ENCODE results near the gene TTYH1.
A peak's percentile ranks its signal among the peaks of the same experiment; 100 is the strongest.
"Not testable (repeated sequence)": the region's sequence is repeated elsewhere in the genome, so short reads cannot be mapped to it uniquely, and the experiment has no call there.

Gene TTYH1

DNA sequence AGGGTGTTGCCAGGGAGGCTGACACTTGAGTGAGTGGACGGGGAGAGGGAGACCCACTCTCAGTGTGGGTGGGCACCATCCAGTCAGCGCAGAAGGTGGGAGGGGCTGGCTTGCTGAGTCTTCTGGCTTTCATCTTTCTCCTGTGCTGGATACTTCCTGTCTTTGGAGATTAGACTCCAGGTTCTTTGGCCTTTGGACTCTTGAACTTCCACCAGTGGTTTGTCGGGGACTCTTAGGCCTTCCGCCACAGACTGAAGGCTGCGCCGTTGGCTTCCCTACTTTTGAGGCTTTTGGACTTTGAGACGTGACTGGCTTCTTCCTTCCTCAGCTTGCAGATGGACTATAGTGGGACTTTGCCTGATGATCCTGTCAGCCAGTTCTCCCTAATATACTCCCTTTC is 29.5 kb downstream of the TTYH1 start:
- no peak for DNase-seq

DNA sequence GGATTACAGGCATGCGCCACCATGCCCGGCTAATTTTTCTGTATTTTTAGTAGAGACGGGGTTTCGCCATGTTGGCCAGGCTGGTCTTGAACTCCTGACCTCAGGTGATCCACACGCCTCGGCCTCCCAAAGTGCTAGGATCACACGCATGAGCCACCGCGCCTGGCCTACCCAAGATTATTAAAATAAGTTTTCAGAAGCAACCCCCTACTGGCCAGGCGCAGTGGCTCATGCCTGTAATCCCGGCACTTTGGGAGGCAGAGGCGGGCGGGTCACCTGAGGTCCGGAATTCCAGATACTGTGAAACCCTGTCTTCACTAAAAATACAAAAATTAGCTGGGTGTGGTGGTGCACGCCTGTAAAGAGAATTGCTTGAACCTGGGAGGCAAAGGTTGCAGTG is 31.1 kb downstream of the TTYH1 start:
- DNase-seq: not testable (repeated sequence)

DNA sequence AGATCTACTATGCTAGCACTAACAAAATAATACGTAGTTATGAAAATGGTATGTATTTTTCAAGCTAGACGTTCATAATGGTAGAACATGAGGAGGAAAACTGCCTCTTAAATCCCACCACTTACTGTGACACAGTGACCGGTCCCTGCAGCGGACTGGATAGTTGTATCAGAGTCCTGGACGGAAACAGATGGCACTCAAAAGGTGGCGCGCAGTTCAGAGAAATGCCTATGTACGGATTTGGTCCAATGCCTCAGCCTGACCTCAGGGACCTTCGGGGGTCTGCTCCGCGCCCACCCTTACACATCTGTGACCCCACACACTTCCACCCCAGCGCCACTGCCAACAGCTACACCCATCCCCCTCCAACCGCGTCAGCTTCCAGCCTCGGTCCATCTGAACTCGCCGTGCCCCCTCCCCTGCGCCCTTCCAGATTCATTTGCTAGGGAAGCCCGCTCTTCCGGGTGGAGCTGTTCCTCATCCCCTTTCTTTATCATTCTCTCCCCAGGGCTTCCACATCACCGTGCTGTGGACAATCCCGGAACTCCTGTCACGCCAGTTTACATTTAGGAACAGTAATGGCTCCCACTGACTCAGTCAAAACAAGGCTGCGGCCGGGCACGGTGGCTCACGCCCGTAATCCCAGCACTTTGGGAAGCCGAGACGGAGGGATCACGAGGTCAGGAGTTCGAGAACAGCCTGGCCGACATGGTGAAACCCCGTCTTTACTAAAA is 32.9 kb downstream of the TTYH1 start:
- peak in 1 of 5 experiments; percentile 42 for DNase-seq

DNA sequence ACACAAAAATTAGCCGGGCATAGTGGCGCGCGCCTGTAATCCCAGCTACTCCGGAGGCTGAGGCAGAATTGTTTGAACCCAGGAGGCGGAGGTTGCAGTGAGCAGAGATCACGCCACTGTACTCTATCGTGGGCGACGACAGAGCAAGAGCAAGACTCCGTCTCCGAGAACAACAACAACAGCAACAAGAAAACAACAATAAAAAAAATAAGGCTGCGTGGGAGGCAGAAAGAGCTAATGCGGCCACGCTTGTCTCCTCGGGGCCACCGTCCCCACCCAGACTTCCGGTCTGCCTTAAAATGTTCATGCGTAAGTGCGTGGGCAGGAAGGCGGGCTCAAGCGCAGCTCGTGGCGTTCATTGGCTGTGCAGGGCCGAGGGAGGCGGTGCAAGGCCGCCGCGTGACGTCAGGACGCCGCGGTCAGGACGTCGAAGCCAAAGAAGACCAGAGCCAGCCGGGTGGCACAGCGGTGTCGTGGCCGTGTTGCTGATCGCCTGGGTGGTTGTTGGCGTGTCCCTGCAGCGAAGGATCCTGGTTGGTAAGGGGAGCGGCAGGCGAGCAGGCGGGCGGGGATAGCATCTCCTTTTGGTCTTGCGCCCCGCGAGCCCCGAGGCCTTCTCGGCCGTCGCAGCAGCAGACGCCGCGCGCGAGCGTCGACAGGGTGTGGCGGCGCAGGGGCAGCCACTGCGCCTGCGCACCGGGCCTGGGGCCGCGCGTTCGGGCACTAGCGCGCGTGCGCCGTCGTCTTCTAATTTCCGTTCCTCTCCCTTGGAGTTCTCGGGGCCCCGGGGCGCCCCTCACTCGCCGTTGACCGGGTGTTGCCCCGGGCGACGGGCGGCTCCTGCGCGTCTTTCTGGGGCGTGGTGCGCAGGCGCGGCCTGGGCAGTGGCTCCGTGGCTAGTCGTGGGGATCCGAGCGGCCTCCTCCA is 33.8 kb downstream of the TTYH1 start, which contains the start of gene LENG8:
Gene LENG8 (plus strand): TSS at position 426 of the 927 bp plus-strand sequence. CDS start 2,146 bp downstream, outside the sequence.
- peak; percentile 92 to 99 (median 97) for DNase-seq

DNA sequence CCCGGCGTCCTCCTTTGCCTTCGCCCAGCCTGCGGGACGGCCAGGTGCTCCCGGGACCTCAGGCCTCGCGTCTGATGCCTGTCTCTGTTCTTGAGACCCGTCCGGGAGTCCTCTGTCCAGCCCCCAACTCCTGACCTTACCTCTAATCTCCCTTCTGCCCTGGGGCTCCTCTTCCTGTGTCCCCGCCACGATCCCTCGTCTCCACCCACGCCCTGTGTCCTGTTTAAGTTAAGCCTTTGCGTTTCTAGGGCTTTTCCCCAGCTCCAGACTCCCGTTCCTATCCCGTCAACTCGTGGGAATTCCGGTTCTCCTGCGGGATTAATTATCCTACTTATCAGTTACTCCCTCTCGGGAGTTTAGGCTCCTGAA is 34.4 kb downstream of the TTYH1 start:
- DNase-seq: no peak

DNA sequence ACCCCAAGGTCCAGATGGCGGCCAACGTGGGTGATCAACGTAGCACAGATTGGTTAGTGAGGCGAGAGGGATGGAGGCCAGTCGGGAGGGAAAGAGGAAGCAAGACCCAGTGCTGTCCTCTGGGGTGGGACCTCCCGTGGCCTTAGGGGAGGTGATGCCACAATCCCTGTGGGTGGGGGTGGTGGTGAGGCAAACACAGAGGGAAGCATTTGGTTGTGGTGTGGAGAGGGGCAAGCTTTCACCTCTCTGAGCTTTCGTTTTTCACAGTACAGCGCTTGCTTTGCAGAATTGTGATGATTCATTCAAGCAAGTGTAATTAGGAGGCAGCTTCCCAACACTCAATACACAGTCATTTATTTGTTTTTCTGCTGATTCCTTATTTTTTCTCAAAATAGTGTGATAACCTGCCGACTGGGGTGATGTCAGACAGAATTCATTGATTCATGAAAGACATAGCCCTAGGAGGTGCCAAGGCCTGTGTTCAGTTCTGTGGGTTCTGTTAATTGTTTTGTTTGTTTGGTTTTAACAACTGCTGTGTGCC is 36.1 kb downstream of the TTYH1 start:
- DNase-seq: no peak

DNA sequence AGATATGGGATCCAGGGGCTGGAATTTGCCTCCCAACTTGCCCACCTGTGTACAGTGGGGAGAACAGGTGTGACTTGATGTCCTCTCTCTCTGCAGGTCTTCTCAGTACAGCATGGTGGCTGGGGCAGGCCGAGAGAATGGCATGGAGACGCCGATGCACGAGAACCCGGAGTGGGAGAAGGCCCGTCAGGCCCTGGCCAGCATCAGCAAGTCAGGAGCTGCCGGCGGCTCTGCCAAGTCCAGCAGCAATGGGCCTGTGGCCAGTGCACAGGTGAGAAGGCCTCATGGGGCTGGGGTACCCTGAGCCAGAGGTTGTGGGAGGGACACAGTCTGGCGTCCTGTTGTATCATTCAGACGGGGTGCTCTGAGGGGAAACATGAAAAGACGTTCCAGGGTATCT is 36.7 kb downstream of the TTYH1 start:
- DNase-seq: no peak

DNA sequence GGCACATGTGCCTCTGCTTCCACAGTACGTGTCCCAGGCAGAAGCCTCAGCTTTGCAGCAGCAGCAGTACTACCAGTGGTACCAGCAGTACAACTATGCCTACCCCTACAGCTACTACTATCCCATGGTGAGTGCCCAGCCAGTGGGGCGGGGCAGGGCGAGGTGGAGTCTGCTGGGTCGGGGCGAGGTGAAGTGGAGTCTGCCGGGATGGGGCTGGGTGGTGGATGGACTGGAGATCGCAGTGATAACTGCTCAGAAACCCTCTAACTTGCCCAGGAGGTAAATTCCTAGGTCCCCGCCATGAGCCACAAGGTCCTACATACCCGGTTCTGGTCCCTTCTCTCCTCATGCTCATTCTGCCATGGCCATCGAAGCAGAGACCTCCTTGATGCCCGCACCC is 37.4 kb downstream of the TTYH1 start:
- DNase-seq: no peak

DNA sequence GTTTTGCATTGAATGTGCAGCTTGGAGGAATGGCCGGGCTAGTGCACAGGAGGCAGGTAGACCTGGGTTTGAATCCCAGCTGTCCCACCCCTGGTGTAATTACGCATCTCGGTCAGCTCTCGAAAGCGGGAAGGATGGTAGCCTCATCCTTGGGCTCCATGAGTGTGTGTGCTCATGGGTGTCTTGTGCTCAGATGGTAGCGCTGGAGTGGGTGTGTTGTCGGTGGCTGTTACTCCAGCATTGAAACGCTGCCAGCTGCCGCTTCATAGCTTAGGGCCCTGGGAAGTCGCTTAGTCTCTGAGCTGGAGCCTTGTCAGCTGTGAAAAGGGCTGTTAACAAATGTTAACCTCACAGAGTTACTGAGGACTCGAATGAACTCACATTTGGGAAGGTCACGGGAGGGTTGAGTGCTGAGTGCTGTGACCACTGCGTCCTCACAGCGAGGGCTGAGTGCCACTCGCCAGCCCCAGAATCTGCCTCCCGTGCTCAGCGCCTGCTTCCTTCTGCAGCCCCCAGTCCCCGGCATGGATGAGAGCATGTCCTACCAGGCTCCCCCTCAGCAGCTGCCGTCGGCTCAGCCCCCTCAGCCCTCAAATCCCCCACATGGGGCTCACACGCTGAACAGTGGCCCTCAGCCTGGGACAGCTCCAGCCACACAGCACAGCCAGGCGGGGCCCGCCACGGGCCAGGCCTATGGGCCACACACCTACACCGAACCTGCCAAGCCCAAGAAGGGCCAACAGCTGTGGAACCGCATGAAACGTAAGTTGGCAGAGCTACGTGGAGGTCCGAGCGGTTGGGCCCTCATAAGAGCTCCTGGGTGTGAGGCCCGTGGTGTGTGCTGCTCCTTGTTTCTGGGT is 38.9 kb downstream of the TTYH1 start:
- DNase-seq: no peak

DNA sequence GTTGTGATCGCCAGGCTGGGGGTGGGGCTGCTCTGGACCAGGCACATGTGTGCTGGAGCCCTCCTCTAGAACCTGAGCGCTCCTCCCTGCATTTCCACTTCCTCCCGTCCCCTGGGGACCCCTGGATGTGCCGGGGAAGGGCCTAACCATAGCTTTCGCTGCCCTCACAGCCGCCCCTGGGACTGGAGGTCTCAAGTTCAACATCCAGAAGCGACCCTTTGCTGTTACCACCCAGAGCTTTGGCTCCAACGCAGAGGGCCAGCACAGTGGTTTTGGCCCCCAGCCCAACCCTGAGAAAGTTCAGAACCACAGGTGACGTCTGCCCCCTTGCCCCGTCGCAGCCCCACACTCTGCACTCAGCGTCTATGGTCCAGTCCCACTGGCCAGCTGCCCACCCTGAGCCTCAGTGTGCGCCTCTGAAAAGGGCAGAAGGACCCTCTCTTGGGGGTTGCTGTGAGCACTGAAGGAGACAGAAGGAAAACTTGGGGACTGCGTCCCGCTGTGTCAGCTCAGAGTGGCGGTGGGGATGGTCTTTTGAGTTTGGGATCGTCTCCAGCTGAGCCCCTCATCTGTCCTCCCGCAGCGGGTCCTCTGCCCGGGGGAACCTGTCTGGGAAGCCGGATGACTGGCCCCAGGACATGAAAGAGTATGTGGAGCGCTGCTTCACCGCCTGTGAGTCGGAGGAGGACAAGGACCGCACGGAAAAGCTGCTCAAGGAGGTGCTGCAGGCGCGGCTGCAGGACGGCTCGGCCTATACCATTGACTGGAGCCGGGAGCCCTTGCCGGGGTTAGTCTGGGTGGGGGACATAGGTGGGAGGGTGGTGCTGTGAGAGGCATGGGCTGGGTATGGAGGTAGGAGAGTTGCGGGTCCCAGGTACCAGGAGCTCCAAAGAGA is 39.8 kb downstream of the TTYH1 start:
- DNase-seq: no peak

DNA sequence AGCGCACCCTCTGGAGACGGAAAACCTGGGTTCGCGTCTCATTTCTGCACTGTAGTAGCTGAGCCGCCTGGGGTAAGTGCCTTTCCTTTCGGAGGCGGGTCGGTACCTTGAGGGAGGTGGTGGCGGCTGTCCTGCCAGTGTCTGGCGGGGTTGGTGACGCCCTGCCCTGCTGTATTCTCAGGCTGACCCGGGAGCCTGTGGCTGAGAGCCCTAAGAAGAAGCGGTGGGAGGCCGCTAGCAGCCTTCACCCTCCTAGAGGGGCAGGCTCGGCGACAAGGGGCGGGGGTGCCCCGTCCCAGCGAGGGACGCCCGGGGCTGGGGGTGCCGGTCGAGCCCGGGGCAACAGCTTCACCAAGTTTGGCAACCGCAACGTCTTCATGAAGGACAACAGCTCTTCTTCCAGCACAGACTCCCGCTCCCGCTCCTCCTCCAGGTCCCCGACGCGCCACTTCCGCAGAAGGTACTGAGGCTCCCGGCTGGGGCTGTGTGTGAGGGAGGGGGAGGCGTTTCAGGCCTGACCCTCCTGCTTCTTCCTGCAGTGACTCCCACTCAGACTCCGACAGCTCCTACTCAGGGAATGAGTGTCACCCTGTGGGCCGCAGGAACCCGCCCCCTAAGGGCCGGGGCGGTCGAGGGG is 40.6 kb downstream of the TTYH1 start:
- DNase-seq: no peak

DNA sequence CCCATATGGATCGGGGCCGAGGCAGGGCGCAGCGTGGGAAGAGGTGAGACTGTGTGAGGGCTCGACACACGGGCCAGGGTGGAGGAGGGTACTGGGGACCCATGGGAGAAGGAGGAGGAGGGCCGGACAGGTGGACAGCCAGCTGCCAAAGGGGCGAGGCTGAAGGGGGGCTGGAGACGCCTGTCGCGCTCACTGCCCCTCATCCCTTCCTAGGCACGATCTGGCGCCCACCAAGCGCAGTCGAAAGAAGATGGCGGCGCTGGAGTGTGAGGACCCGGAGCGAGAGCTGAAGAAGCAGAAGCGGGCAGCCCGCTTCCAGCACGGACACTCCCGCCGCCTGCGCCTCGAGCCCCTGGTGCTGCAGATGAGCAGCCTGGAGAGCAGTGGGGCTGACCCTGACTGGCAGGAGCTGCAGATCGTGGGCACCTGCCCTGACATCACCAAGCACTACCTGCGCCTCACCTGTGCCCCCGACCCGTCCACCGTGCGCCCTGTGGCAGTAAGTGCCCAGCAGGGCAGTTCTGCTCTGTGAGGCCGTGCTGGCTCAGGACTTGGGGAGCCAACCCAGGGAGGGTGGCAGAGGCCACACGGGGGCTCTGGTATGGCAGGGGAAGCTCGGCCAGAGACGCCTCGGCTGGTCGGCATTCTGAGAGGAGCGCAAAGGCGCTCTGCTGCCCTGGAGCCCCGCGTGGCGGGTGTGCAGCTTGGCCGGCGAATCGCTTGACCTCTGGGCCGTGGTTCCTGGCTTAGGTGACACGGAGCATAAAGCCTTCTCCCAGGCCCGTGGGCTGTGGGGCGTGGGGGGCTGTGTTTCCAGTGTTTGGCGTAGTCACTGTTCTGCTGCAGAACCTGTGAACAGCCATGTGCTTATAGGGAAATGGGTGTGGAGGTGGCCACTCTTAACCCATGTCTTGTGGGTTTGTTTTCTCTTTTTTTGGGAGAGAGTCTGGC is 41.4 kb downstream of the TTYH1 start:
- no peak for DNase-seq

DNA sequence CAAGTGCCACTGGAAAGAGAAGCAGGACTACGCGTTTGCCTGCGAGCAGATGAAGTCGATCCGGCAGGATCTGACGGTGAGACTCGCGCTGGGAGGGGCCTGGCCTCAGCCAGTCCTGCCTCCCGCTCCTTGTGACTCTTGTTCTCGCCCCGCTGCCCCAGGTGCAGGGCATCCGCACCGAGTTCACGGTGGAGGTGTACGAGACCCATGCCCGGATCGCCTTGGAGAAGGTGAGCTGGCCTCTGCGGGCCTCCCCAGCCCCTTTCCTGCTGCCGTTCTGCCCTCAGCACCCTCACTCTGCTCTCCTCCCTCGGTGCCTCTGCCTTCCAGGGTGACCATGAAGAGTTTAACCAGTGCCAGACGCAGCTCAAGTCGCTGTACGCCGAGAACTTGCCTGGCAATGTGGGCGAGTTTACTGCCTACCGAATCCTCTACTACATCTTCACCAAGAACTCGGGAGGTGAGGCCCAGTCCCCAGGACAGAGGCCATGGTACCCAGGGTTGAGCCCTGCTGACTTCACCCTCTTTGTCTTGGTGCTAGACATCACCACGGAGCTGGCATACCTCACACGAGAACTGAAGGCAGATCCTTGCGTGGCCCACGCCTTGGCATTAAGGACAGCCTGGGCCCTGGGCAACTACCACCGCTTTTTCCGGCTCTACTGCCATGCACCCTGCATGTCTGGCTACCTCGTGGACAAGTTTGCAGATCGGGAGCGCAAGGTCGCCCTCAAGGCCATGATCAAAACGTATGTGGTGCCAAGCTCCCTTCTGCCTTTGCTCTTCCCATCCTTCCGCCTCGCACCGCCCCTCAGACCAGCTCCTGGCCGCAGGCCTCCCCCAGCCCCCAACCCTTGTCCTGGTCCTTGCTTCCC is 42.7 kb downstream of the TTYH1 start:
- DNase-seq: no peak

DNA sequence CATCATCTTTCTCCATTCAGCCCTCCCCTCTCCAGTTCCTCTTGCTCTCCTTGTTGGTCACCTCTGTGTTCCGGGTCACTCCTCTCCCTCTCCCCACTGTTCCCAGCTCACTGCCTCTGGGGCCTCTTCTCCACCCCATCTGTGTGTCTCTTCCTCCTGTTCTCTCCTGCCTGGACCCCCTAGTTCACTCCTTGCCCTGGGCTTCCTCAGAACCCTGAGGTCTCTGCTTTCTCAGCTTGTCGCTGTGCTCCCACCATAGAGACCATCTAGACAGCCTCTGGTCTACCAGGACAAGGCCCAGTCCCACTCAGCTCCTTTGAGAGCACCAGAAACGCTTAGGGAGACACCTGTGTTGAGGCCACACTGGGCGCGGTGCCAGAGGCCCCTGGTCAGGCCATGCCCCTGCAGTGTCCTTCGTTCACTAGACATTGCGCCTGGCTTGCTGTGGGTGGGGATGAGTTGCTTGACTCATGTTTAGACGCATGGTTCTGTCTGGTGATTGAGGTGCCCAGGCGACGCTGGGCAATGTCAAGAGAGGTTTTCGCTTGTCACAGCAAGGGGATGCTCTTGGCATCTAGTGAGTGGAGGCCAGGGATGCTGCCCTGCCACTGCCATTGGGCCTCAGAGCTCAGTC is 43.5 kb downstream of the TTYH1 start:
- DNase-seq: no peak

DNA sequence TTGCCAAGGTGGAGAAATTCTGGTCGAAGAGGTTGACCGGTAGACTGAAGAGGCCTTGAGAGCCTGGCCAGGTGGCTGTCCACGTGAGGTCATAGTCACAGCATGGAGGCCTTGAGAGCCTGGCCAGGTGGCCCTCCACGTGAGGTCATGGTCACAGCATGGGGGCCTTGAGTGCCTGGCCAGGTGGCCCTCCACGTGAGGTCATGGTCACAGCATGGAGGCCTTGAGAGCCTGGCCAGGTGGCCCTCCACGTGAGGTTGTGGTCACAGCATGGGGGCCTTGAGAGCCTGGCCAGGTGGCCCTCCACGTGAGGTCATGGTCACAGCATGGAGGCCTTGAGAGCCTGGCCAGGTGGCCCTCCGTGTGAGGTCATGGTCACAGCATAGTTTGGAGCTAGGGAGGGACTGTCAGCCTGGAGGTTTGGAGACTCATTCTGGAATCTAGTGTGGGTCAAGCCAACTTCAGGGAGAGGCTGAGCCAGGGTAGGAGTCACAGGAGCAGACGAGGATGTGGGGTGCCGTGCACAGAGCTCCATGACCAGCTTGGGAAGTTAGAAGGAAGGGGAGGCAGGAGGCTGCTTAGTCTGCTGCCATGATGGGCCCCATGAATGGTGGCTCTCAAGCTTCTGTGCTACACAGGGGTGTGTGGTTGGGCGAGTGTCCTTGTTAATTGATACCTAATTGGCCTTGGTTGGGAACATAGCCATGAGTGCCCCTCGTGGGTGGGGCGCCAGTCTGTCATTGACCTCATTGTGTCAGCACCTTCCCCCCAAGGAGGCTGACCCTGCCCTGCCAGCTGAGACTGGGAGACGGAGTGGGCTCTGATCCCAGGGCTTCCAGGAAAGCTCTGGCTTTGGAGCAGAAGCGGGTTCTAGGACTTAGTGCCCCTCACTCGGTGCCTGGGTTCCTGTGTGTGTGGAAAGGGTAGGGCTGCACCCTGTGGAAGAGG is 44.3 kb downstream of the TTYH1 start:
- no peak for DNase-seq

DNA sequence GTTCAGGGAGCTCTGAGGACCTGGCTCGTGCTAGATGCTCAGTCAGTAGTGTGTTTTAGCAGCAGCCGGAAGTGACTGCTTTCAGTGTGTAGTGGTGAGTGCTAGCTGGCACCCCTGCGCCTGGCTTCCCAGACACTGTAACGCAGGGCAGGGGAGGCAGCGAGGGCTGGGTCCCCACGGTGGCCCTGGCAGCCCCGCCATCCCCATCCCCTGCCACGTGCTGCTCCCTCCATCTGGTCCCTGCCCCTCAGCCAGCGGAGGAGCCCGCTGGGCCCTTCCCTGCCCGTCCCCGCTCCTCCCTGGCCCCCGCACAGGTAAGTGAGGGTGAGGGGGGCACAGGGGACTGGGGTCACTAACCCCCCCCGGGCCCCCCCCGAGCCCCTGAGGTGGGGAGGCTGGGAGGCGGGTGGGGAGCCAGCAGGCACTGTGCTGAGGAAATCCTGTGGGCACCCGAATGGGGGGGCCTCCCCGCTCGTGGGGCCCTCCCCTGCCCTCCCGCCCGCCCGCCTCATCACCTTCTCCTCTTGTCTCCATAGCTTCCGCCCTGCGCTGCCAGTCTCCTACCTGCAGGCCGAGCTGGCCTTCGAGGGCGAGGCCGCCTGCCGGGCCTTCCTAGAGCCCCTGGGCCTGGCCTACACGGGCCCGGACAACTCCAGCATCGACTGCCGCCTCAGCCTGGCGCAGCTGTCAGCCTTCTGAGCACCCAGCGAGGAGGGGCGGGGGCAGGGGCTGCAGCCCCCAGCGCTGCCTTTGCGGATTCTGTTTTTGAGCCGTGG is 45.2 kb downstream of the TTYH1 start:
- DNase-seq: no peak
